Left lung (tissue), 10 donors: ENCODE measurements around the gene IGFBP6. TPM values are rescaled to one million over a fixed set of nuclear protein-coding genes. Genes with fewer than 3 reads are reported as not detected.

Experiments used
- ATAC-seq: fragments of 200-7000 bp; cut with Tn5 transposase; one replicate; pipeline ENCODE4 v1.9.1; 2020; ENCODE audit warnings: moderate library complexity
- DNase-seq, 4 donors: peaks; one replicate each; pipeline ENCODE4 v3.0.0-alpha.2; 2013 to 2020
- H3K27ac ChIP-seq, 2 donors: fragments of 200-600 bp; sonication (generic) in 1 of 2; one replicate each; pipeline versions ENCODE4 v1.5.0 to v1.8.0; 2020 to 2021
- H3K27me3 ChIP-seq, 2 donors: fragments of 200-600 bp; sonication (generic) in 1 of 2; one replicate each; pipeline versions ENCODE4 v1.5.0 to v1.8.0; 2020 to 2021
- H3K36me3 ChIP-seq, 2 donors: fragments of 200-600 bp; sonication (generic) in 1 of 2; one replicate each; pipeline versions ENCODE4 v1.5.0 to v1.8.0; 2020 to 2021
- H3K4me1 ChIP-seq, 2 donors: fragments of 200-600 bp; one replicate each; pipeline ENCODE4 v1.8.0; 2021
- H3K4me3 ChIP-seq, 2 donors: fragments of 200-600 bp; sonication (generic) in 1 of 2; one replicate each; pipeline versions ENCODE4 v1.5.0 to v1.8.0; 2020 to 2021; ENCODE audit warnings: mild to moderate bottlenecking in 1 of 2
- H3K9me3 ChIP-seq, 2 donors: fragments of 200-600 bp; sonication (generic) in 1 of 2; one replicate each; pipeline versions ENCODE4 v1.5.0 to v1.8.0; 2020 to 2021
- intact Hi-C, 2 donors: fragments of 100-400 bp; cut with DNase I; formaldehyde crosslinking; loops; one replicate each; pipeline versions ENCODE4 v1.11.2 to v1.14.2; 2022
- polyA plus RNA-seq, 6 donors: library from polyadenylated mRNA; unstranded; fragments of 120-200 nt; gene quantifications; one replicate each; pipeline ENCODE4 v1.2.1, GENCODE V29; 2013; ENCODE audit not compliant: insufficient read length in 6 of 6
- total RNA-seq, 2 donors: library from RNA; stranded (reverse); fragmentation: NEBNext Ultra II Directional; extraction: Animal tissue kit (Norgen Biotek cat#: 25700); gene quantifications; one replicate each; pipeline ENCODE4 v1.2.1, GENCODE V29; 2021
- TF ChIP-seq, protein P1 (sequence below), 2 donors: fragments of 200-600 bp; sonication (generic) in 1 of 2; IDR thresholded peaks; one replicate each; pipeline versions ENCODE4 v1.5.0 to v1.8.0; 2021; ENCODE audit warnings: antibody characterized with exemption in 2 of 2
- donor health status: DM: no; HTN: yes; CAD: no.
- donor health status: DM: no; HTN: no; CAD: no.

IGFBP6 gene
- total and polyA plus RNA-seq, 8 donors: 15.4 to 29.1 (median 22.7) TPM

DNA sequence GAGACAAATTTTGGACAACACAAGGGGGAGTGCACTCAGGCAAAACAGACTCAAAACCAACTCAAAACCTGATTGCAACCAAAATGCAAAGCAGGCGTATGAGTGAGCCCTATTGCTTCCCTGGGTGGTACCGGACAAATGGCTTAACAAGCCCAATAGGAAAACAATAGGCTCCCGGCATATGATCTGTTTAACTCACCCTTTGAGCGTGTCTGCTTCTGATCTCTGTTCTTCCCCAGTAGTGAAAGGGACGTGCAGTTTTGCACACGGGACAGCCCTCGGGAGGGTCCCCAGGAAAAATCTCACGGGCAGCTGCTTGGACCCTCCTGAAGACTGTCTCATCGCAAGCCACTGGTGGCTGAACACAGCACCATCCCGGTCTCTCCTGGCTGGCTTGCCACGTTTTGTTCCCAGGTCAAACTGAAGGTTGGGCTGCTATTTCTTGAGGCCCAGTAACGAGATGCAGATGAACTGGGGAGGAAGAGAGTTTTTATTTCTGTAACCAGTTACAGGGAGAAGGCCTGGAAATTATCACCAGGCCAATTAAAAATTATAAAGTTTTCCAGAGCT lies 15.8 kb downstream of the IGFBP6 start:
- no peak for DNase-seq
- no peaks in the 10 kb centered on the region for H3K27me3 ChIP-seq
- intact Hi-C loops: no loop called here
- no peaks in the 10 kb centered on the region for H3K36me3 ChIP-seq
- no peaks in the 10 kb centered on the region for H3K9me3 ChIP-seq
- TF ChIP-seq, protein P1, sequence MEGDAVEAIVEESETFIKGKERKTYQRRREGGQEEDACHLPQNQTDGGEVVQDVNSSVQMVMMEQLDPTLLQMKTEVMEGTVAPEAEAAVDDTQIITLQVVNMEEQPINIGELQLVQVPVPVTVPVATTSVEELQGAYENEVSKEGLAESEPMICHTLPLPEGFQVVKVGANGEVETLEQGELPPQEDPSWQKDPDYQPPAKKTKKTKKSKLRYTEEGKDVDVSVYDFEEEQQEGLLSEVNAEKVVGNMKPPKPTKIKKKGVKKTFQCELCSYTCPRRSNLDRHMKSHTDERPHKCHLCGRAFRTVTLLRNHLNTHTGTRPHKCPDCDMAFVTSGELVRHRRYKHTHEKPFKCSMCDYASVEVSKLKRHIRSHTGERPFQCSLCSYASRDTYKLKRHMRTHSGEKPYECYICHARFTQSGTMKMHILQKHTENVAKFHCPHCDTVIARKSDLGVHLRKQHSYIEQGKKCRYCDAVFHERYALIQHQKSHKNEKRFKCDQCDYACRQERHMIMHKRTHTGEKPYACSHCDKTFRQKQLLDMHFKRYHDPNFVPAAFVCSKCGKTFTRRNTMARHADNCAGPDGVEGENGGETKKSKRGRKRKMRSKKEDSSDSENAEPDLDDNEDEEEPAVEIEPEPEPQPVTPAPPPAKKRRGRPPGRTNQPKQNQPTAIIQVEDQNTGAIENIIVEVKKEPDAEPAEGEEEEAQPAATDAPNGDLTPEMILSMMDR (IDR thresholded peaks at IDR 0.05): no peak
- no peak for ATAC-seq
- H3K4me1 ChIP-seq: no peaks in the 10 kb centered on the region
- H3K27ac ChIP-seq: no peak overlapping the region
- no peak overlapping the region for H3K4me3 ChIP-seq

- DNase-seq (no peak), ATAC-seq (no peak)
- Histone ChIP-seq H3K27ac (no peak overlapping the region), H3K4me1 (no peaks in the 10 kb centered on the region), H3K9me3 (no peaks in the 10 kb centered on the region), H3K4me3 (no peak overlapping the region), H3K36me3 (no peaks in the 10 kb centered on the region), H3K27me3 (no peaks in the 10 kb centered on the region)
- intact Hi-C loops: no loop called here
- TF ChIP-seq, protein P1 (IDR thresholded peaks at IDR 0.05): no peak
These were observed 16.5 kb downstream of the IGFBP6 start for GRCh38 chr12:53113951-53114350.

DNA sequence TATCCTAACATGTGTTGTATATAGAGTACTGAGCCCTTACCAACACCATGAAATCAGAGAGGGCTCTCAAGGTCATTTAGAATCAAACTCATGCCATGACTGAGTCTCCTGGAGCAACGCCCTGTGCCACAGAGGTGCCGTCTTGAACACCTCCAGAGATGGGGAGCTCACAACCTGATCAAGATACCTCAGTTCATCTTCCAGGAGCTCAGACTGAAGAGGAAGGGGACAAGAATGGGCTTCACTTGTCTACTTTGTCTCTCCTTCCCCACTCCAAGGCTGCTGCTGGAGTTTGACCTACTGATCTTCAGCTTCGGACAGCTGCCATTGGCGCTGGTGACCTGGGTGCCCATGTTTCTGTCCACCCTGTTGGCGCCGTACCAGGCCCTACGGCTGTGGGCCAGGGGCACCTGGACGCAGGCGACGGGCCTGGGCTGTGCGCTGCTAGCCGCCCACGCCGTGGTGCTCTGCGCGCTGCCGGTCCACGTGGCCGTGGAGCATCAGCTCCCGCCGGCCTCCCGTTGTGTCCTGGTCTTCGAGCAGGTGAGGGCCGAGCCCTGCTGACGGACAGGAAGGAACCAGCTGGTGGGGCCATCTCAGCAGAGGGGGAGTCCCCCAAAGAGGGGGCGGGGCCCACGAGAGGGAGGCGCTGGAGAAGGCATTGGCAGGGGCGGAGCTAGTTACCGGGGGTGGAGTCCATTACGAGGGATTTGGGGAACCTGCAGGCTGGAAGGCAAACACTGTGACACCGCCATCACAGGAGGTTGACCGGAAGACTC lies 17.8 kb downstream of the IGFBP6 start:
- intact Hi-C loops: no loop called here
- DNase-seq: peak in 1 of 4 donors; percentile 76
- Histone ChIP-seq H3K4me1 (no peaks in the 10 kb centered on the region), H3K36me3 (no peaks in the 10 kb centered on the region), H3K9me3 (no peaks in the 10 kb centered on the region), H3K4me3 (no peak overlapping the region), H3K27me3 (no peaks in the 10 kb centered on the region), H3K27ac (no peak overlapping the region)
- TF ChIP-seq, protein P1 (IDR thresholded peaks at IDR 0.05): no peak
- no peak for ATAC-seq

DNA sequence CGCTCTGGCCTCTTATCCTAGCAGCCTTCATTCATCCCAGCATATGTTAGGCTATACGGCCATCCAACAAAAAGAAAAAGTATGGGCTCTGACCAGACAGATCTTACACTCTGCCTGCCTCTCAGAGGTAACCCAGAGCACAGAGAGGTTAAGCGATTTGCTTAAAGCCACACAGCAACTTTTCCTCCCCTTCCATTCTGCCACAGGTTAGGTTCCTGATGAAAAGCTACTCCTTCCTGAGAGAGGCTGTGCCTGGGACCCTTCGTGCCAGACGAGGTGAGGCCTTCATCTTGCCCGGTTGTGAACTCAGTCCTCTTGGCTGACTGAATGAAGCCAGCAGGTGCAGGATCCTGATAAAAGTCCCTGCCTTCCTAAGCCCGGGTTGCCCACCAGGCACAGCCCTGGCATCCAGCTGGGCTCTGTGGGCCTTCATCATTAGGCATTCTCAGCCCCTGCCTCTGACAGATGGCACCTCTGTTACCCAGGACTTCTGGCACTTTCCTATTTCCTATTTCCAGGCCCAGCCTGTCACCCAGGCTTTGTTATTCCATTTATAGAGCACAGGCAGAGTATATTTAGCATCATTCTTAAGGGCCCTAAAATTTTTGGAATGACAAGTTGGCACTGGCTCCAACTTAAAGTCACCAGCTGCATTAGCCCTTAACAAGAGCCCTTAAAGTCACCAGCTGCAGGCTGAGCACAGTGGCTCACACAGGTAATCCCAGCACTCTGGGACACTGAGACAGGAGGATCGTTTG lies 18.6 kb downstream of the IGFBP6 start:
- Histone ChIP-seq H3K36me3 (no peaks in the 10 kb centered on the region), H3K4me3 (no peak overlapping the region), H3K27me3 (no peaks in the 10 kb centered on the region), H3K9me3 (no peaks in the 10 kb centered on the region), H3K4me1 (no peaks in the 10 kb centered on the region), H3K27ac (no peak overlapping the region)
- no peak for ATAC-seq
- TF ChIP-seq, protein P1 (IDR thresholded peaks at IDR 0.05): no peak
- intact Hi-C loops: no loop called here
- DNase-seq: no peak

DNA sequence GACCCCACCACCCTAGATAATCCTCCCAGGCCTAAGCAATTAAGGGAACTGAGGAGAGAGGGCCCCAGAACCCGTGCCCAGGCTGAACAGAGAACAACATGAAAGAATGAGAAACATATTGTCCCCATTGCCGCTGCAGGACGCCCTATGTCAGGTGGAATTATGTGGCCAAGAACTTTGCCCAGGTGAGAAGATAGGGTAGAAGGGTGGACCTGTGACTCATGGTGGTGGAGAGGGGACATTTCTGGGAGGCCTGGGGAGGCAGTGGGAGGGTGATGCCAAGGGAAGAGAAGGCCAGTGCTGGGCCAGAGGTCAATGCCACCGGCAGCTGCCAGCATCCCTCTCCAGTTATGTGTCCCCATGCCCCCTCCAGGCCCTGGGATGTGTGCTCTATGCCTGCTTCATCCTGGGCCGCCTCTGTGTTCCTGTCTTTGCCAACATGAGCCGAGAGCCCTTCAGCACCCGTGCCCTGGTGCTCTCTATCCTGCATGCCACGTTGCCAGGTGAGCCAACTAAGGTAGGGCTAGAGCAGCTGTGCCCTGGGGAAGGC lies 21.4 kb downstream of the IGFBP6 start:
- TF ChIP-seq, protein P1 (IDR thresholded peaks at IDR 0.05): no peak
- H3K4me1 ChIP-seq: no peaks in the 10 kb centered on the region
- no peaks in the 10 kb centered on the region for H3K9me3 ChIP-seq
- no peak for DNase-seq
- ATAC-seq: no peak
- intact Hi-C loops: no loop called here
- no peak overlapping the region for H3K27ac ChIP-seq
- no peak overlapping the region for H3K4me3 ChIP-seq
- H3K36me3 ChIP-seq: no peaks in the 10 kb centered on the region
- H3K27me3 ChIP-seq: no peaks in the 10 kb centered on the region
